NCI-H128 (cell line): ENCODE results near the gene MYL11.

Experiments used
- DNase-seq: peaks from one replicate; lab custom pipeline; 2025; ENCODE audit not compliant: unreplicated experiment; lab: John Stamatoyannopoulos, UW

The MYL11 gene

DNA sequence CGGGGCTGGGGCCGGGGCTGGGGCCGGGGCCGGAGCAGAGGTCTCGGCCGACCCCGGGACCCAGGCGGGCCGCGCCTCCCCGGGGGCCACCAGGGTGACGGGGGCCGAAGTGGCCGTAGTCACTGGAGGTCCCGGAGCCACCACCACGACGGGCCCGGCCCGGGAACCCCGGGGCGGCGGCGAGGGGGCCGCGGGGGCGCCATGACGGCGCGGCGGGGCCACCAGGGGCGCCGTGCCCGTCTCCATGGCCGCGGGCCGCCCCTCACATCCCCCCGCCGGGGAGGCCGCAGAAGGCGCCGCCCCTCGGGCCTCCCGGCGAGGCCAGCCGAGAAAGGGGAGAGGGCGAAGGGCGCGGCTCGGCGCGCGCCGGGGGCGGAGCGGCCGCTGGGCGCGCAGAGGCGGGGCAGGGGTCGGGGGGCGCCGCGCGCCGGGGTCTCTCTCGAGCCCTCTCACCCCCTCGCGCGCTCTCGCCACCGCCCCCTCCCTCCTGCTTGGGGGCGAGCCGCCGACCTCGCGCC is 4.6 kb upstream of the MYL11 start:
- no peak for DNase-seq

DNA sequence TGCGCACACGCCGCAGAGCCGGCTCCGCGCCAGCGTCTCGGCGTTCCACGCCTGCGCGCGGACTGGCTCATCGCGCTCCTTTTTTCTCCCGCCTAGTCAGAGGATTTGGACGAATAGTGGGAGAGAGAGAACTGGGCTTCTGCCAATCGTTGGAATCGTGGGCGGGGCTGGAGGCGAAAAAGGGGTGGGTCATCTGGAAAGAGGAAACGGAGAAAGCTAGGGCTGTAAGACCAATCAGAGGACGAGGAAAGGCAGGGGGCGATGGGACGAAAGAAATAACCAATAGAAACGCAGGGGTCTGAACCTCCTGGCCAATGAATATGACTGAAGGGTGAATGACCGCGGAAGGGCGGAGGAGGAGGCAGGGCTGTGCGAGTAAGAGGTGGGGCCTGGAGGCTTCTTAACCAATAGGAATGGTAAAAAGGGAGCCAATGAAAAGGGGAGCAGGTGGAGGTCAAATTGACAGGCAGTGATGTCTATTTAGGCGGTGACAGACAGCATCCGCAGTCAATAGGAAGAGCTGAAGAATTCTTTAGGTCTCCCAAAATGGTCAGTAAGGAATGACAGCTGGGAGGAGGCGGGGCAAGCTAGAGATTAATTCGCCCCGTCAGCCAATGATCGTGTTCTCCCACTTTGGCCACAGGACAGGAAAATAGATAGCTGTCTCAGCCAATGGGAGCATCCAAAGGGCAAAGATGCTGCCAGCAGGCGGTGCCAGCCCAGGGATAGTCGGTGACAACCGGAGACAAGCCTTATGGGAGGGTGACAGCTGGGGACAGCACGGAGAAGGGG is 4.0 kb upstream of the MYL11 start, which contains the start of gene TBC1D10B:
Gene TBC1D10B (minus strand): TSS at position 39 of the 792 bp plus-strand sequence. CDS start 311 bp downstream, outside the sequence.
- peak; percentile 98 for DNase-seq

GRCh38 chr16:30371248-30371816 is 3.3 kb upstream of the MYL11 start:
- DNase-seq: no peak

- DNase-seq: no peak
These were observed 2.4 kb upstream of the MYL11 start for GRCh38 chr16:30372038-30372712.

GRCh38 chr16:30372725-30373124 is 1.9 kb upstream of the MYL11 start:
- DNase-seq: no peak

- DNase-seq: no peak
These were observed 1.3 kb downstream of the MYL11 start for GRCh38 chr16:30375864-30376263.

DNA sequence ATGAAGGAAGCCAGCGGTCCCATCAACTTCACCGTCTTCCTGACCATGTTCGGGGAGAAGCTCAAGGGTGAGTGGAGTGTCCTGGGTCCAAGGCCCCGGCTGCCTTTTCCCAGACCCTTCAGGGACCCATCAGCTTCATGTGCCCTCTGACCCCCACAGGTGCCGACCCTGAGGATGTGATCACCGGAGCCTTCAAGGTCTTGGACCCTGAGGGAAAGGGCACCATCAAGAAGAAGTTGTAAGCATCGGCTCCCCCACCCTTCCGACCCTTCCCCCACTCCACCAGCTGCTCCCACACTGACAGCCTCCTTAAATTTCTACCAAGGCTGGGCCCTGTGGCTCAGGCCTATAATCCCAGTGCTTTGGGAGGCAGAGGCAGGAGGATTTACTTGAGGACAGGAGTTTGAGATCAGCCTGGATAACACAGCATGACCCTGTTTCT is 1.9 kb downstream of the MYL11 start:
- no peak for DNase-seq

DNA sequence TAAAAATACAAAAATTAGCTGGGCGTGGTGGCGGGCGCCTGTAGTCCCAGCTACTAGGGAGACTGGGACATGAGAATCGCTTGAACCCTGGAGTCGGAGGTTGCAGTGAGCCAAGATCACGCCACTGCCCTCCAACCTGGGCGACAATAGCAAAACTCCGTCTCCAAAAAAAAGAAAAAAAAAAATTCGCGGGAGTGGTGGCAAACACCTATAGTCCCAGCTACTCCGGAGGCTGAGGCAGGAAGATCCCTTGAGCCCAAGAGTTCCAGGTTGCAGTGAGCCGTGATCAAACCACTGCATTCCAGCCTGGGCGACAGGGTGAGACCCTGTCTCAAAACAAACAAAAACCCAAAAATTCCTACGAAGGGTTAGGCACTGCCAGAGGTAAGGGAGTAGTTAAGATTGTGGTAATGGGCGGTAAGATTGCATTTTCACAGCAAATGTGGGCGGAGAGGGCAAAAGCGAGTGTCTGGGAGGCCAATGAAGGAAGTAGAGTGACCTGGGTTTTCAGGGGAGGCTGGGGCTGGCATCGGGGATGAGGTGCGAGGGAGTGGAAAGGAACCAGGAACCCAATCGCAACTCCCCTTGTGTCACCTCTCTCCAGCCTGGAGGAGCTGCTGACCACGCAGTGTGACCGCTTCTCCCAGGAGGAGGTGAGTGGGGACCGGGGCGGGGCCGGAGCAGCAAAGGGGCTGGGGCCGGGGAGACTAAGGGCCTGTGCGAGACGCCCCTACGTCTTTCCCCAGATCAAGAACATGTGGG is 2.6 kb downstream of the MYL11 start:
- no peak for DNase-seq

GRCh38 chr16:30377812-30378235 is 3.2 kb downstream of the MYL11 start:
- peak; percentile 72 for DNase-seq

- DNase-seq: peak; percentile 90
These were observed 3.9 kb downstream of the MYL11 start for GRCh38 chr16:30378236-30379157.

DNA sequence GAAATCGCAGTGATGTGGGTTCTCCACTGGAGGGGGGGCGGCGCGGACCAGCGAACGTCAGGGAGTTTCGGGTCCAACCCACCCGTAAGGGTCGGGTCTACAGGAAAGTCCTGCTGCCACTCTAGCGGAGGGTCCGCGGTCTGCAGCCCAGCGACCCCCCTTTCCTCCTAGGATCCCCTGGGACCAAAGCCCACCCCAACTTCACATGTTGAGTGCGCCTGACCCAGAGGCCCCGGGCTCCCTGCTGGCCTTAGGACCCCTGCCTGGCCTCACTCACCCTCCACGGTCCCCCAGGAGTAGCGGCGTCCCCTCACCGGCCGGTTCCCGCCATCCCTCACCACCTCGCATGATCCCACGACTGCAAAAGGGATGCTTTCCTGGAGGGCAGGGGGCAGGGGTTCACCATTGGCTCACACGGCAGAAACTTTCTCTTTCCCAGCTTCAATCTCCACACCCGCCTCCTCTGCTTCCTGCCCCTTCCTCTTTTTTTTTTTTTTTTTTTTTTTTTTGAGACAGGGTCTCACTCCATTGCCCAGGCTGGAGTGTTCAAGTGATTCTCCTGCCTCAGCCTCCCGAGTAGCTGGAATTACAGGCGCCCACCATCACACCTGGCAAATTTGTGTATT is 4.7 kb downstream of the MYL11 start:
- no peak for DNase-seq

DNA sequence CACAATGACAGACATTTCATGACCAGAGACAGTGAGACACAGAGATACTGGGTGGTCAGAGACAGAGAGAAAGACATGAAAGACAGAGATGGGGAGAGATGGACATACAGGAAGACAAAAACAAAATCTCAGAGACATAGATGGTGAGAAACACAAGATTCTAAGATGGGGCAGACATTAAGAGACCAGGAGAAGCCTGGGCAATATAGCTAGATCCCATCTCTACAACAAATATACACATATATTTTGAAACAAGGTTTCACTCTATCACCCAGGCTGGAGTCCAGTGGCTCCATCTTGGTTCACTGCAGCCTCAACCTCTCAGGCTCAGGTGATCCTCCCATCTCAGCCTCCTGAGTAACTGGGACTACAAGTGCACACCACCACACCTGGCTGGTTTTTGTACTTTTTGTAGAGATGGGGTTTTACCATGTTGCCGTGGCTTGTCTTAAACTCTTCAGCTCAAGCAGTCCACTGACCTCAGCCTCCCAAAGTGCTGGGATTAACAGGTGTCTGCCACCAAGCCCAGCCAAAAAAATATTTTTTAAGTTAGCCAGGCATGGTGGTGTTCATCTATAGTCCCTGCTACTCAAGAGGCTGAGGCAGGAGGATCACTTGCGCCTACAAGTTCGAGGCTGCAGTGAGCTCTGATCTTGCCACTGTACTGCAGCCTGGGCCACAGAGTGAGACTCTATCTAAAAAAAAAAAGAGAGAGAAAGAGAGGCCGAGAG is 5.6 kb downstream of the MYL11 start:
- DNase-seq: no peak

DNA sequence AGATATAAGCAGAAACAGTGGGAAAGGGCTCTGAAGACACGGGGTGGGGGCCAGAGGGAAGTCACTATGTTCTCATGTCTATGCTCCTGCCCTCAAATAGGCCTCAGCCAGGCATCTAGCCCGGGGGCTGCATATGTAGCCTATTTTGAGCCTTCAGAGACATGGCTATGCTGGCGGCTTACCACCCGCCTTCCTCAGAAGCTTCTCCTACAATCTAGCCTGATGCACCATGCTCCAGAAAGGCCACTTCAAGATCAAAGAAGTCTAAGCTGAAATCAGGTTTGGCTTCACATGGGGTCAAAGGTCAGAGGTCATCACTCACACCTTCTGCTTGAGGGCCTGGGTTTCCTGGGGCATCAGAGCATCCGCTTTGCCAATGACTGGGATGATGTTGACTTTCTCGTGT is 6.2 kb downstream of the MYL11 start:
- DNase-seq: no peak

DNA sequence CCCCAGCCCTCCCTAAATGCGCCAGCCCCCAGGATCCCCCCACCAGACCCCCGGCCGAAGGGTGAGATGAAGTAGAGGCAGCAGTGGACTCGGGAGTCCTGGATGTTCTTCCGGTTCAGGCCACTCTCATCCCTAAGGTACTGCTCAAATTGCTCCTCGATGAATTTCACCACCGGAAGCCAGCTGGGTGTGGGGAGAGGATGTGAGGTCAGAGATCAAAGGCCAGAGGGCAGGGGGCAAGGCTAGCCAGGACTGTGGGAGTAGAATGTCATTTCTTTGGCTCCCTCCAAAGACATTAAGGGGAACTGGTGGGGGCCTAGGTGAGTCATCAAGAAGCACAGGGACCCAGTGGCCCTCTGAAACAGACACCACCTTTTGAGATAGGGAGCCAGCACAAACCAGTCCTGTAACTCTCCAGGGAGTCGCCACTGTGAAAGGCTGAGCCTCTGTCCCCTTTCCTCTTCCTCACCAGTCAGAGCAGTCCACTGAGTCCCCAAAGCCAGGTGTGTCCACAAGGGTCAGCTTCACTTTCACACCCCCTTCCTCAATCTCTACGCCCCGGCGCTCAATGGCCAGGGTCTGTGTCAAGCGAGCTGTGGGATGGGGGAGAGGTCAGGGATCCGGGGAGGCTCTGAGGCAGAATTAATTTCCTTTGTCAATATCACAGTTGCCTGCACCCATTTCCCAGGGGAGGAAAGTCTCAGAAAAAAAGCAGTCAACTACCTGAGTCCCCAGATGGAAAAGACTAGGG is 6.9 kb downstream of the MYL11 start:
- DNase-seq: no peak

DNA sequence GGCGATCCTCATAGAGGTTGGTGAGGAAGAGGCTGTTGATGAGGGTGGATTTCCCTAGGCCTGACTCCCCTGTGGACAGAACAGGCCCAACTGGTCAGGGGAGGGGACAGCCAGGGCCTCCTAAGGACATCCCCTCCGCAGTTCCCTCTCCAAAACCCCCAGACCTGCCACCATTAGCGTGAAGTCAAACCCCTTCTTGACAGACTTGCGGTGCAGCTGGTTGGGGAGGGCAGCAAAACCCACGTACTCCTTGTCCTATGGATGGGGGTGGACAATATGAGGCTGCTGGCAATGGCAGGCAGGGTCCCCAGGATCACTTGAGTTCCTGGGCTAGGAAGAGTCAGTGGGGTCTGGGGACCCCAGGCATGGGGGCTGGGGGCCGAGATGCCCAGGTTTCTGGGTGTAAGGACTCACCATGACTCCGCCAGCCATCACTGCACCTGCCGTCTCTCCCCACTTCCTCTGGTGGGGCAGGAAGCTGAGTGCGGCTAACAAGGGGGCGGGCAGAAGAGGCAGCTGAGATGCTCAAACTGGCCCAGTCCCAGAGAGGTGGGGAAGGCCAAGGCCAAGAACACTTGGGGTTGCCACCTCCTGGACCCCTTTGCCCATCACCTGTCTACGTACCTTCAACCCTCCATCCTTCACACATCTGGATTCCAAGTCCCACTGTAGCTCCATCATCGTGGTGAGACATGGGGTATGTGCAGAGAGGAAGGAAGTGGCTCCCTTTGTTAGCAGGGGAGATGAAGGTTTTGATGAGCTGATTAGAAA is 7.7 kb downstream of the MYL11 start, which contains the start of gene SEPTIN1:
Gene SEPTIN1 (minus strand): TSS at position 451 of the 771 bp plus-strand sequence. CDS start 19 bp downstream, at position 432.
- DNase-seq: no peak

DNA sequence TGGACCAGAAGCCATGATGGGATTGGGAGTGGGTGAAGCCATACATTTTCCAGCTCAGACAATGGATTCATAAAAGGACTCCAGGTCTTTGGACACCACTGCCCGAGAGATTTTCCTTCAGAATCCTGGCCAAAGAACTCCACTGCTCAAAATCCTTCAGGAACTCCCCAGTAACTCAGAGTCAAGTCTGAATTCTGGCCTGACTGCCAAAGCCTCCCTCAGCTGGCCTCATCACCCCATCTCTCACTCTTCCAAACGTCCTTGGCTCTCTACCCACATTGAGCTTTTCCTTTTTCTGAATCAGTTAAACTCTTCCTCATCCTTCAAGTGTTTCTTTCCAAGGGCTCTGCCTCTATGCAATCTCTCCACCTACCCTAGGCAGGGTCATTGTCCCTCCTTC is 8.9 kb downstream of the MYL11 start:
- DNase-seq: no peak

GRCh38 chr16:30394592-30395154 is 20.1 kb downstream of the MYL11 start:
- no peak for DNase-seq
